Stimulated activated CD8-positive, alpha-beta memory T cell treated with anti-CD3 and anti-CD28 coated beads, Interleukin-15, amount 100 ng/mL, for 4 hours (primary cell): Measurements from ENCODE around the gene MAPK4.

Experiments
- DNase-seq, 2 donors: peaks; one replicate each; pipeline ENCODE4 v3.0.0-alpha.2; 2020; ENCODE audit warnings: low read depth in 2 of 2

Gene MAPK4

GRCh38 chr18:50653402-50654093 is 93.7 kb downstream of the MAPK4 start:
- DNase-seq: no peak

- DNase-seq: no peak
Observed at GRCh38 chr18:50654211-50654610, 94.3 kb downstream of the MAPK4 start.

DNA sequence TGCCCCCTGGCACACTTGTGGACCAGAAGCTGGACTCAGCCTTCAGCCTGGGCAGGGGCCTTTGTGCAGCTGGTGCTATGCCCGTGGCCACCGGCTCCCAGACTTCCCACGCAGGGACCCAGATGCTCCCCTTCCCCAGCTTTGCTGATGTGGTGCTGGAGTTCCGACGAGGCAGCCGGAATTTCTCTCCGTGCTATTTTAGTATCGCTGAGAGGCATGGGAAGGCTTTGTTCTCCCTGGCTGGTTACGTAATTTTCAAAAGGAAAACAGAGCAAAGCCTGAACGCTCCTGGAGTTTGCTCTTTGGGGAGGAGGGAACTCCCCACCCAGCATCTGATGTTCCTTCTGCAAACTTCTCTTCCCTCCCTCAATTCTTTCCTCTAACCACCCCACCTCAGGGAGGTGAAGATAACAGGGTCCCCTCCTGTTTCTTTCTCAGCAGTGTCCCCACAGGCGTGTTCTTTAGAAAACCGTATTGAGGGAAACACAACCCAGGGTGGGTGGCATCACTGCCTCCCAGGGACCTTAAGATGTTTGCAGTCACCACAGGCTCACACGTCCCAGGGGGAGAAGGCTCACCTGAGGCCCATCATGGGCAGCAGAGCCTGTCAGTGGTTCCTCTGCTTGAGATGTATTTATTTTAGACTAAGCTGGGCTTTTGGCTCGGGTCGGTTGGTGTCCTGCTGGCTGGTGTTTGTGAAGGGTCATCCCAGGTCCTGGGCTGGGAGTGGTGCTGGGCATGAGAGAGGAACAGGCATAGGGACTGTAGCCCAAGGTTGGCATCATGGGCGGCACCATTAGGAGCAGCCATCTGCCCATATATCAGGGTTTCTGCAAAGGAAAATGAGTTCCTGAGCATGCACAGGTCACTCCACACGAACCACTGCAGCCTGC is 95.0 kb downstream of the MAPK4 start:
- no peak for DNase-seq

DNA sequence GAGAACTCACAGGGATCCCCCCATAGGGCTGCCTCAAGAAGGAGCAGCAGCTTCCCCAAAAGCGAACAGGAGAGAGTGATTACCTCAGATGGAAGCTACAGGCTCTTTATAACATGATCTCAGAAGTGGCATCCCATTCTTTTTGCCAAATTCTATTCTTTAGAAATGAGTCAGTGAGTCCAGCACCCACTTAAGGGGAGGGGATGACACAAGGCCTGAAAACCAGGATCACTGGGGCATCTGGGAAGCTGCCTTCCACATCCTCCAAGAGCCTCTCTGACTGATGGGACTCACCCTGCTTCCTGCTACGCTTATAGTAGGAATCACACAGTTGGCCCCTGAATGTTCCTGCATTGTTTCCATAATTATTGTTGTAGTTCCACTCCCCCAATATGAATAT is 96.5 kb downstream of the MAPK4 start:
- DNase-seq: no peak

DNA sequence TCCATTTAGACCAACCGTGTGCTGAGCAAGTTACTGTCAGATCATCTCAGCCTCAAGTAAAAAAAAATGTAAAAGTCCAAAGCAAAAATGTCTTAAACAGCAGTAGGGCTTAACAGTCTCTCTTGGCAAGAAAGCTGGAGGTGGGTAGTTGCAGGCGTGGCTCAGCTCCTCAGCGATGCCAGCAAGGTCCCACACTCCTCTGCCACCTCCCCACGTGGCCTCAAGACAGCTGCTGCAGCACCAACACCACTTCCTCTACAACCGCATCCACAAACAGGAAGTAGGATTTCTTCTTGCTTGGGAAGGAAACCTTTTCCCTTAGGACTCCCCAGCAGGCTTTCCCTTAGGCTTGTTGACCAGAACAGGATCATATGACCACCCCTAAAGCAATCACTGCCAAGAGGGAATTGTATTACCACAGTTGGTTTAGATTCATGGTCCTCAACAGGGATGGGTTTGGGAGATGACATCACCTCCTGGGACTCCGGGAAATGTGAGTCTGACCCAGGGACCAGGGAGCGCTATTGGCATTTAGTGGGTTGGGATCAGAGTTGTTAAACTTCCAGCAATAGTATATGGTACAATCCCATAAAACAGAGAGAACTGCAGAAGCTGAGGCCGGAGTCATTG is 97.1 kb downstream of the MAPK4 start:
- no peak for DNase-seq

GRCh38 chr18:50658601-50659000 is 98.7 kb downstream of the MAPK4 start:
- DNase-seq: no peak

GRCh38 chr18:50659091-50660003 is 99.5 kb downstream of the MAPK4 start:
- no peak for DNase-seq

GRCh38 chr18:50661013-50661412 is 101.1 kb downstream of the MAPK4 start:
- no peak for DNase-seq

- no peak for DNase-seq
Observed at GRCh38 chr18:50662177-50662576, 102.3 kb downstream of the MAPK4 start.

DNA sequence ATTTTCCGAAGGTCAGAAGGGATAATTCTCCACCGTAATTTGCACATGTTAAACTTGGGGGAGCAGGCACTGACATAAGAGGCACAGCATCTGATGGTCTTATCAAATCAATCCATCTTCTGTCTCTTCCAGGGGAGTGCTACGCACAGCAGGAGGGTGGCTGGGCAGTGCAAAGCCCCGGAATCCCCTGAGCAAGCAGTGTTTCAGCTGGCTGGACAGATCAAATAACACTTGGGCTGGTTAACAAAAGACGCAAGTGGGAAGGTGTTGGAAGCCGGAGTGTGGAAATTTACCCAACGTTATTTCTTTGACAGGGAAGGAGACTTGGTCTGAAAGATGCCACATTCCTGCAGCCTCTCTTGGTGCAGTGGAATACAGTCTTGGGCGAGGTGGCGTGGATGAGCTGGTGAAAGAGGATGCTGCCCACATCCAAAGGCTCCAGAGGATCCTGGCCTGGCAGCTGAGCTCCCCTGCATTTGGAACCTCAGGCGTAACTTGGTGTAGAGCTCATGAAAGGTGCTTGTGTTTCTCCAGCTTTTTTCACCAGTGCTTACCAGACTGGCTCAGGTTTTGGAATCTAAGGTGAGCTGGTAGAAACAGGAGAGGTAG is 103.0 kb downstream of the MAPK4 start:
- DNase-seq: no peak

- no peak for DNase-seq
Observed at GRCh38 chr18:50663626-50664441, 103.9 kb downstream of the MAPK4 start.

DNA sequence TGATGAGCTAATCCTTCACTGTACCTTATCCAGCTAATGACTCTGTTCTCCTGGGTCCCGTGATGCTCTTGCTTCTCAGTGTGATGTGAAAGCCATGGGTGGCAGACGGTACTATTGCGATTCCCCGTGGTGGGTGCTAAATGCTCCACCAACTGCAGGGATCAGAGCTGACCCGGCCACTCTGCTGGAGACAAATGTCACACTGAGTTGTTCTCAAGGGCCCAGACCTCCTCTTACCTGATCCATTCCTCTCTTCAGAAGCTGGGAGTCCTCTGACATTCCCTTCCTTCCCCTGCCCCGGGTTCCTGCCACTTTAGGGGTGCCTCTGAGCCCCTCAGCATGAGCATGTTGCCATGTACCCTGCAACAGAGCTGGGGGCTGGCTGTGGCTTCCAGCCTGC is 105.1 kb downstream of the MAPK4 start:
- DNase-seq: no peak

- DNase-seq: no peak
Observed at GRCh38 chr18:50665519-50665918, 105.6 kb downstream of the MAPK4 start.

DNA sequence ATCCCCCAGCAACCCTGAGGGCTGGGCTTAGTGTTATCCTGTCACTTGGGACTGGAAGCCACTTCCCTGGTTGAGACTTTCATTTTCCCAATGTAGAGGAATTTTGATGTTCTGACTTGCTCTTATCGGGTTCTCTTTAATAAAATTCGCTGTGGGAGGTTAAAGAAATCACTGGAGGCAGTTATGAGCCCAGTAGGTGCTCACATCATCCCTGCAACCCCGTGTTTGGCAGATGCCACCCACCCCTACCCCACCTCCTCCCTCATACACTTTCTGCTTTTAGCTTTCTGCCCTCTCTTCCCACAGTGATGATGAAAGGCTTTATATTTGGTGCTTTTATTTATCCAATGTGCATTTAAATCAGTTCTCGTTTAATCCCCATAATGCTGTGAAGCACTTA is 106.6 kb downstream of the MAPK4 start:
- DNase-seq: no peak

DNA sequence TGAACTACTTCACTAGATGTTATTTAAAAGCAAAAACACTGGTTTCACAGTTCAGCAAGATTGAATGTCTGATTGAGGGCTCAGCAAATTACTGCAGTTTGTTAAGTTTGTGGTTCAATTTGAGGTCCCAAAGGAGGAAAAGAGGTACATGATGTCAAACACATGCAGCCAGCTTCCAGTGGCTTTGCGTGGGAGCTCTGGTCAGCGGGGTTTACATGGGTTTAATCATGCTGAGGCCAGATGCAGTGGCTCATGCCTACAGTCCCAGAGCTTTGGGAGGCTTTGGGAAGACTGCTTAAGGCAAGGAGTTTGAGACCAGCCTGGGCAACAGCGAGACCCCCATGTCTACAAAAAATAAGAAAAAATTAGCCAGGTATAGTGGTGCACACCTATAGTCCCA is 111.5 kb downstream of the MAPK4 start:
- DNase-seq: no peak

DNA sequence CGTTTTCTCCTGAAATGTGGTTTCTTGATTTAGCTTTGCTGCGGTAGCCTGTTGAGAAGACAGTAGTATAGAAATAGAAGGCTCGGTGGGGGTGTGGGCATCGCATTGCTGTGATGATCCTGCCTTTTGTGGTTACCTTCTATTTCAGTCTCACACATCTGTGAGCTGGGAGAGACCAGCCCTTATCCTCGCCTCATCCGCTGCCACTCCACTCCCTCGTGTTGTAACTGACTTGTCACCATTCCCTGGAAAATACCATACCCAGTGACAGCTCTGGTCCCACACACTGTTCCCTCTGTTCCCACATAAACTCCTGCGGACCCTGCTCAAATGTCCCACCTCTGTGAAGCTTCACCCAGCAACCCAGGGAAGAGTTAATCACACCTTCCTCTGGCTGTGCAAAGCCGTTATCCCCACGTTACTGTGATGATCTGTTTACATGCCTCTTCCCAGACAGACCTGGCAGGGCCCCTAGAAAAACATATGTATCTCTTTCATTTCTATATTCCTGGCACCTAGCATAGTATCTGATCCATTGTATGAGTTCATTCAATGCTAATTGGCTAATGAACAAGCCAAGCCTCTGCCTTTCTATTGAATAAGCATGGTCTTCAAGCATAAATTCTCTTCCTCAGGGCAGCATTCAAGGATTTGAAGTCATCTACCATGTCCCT is 114.6 kb downstream of the MAPK4 start:
- DNase-seq: no peak

- no peak for DNase-seq
Observed at GRCh38 chr18:50675043-50675442, 115.2 kb downstream of the MAPK4 start.

- no peak for DNase-seq
Observed at GRCh38 chr18:50678651-50679050, 118.8 kb downstream of the MAPK4 start.

GRCh38 chr18:50679056-50679455 is 119.2 kb downstream of the MAPK4 start:
- no peak for DNase-seq

GRCh38 chr18:50679656-50680055 is 119.8 kb downstream of the MAPK4 start:
- no peak for DNase-seq
